PC-3 (cell line): Measurements from ENCODE around the gene RAB20. TPM values are rescaled to one million over a fixed set of nuclear protein-coding genes. Genes with fewer than 3 reads are reported as not detected.

Experiments
- ATAC-seq: fragments of 200-7000 bp; cut with Tn5 transposase; 2 replicates; pipeline ENCODE4 v1.9.1; 2020; ENCODE audit warnings: mild to moderate bottlenecking, moderate library complexity
- BruUV-seq: library from RNA; stranded (reverse); fragments of 400-500 nt; replicated peaks from 2 replicates; lab custom pipeline; 2021; lab: Mats Ljungman, UMichigan
- CTCF ChIA-PET: fragments of 300-600 bp; sonication (Branson Sonifier 250); formaldehyde crosslinking; loops from one replicate; lab custom pipeline; 2022; ENCODE audit warnings: antibody characterized with exemption; lab: Charles Lee
- POLR2A ChIA-PET: fragments of 300-600 bp; sonication (Branson Sonifier 250); formaldehyde crosslinking; loops from one replicate; lab custom pipeline; 2022; ENCODE audit warnings: antibody characterized with exemption; ENCODE audit not compliant: unreplicated experiment; lab: Charles Lee
- DNase-seq: peaks from one replicate; pipeline ENCODE4 v3.0.0-alpha.2; 2015
- H2AFZ ChIP-seq: fragments of 300-600 bp; sonication (generic); 2 replicates; pipeline ENCODE4 v1.6.0; 2016; ENCODE audit warnings: antibody characterized with exemption, low read length
- H3F3A ChIP-seq: fragments of 300-600 bp; sonication (generic); one replicate; pipeline ENCODE4 v1.6.0; 2017; ENCODE audit warnings: antibody characterized with exemption, low read length, control low read depth, mild to moderate bottlenecking; ENCODE audit not compliant: unreplicated experiment
- H3K27ac ChIP-seq: fragments of 300-600 bp; sonication (generic); 2 replicates; pipeline ENCODE4 v1.5.1; 2016; ENCODE audit warnings: mild to moderate bottlenecking, low read length
- H3K27me3 ChIP-seq: fragments of 300-600 bp; sonication (generic); 2 replicates; pipeline ENCODE4 v1.6.1; 2016; ENCODE audit warnings: low read length, mixed read lengths
- H3K36me3 ChIP-seq: fragments of 300-600 bp; sonication (generic); 2 replicates; pipeline ENCODE4 v1.6.1; 2016; ENCODE audit warnings: low read depth, mixed run types, low read length, mixed read lengths
- H3K4me1 ChIP-seq: fragments of 300-600 bp; sonication (generic); 2 replicates; pipeline ENCODE4 v1.5.1; 2016; ENCODE audit warnings: low read length; ENCODE audit not compliant: insufficient read depth
- H3K4me2 ChIP-seq: fragments of 300-600 bp; sonication (generic); 2 replicates; pipeline ENCODE4 v1.6.0; 2016; ENCODE audit warnings: low read length
- H3K4me3 ChIP-seq: fragments of 300-600 bp; sonication (generic); 2 replicates; pipeline ENCODE4 v1.5.1; 2016; ENCODE audit warnings: mild to moderate bottlenecking, low read length, mixed read lengths
- H3K79me2 ChIP-seq: fragments of 300-600 bp; sonication (generic); 2 replicates; pipeline ENCODE4 v1.6.1; 2017; ENCODE audit warnings: low read length, mixed read lengths
- H3K9ac ChIP-seq: fragments of 300-600 bp; sonication (generic); 2 replicates; pipeline ENCODE4 v1.6.0; 2016; ENCODE audit warnings: mild to moderate bottlenecking, low read length
- H3K9me2 ChIP-seq: fragments of 300-600 bp; sonication (generic); replicated peaks from 2 replicates; pipeline ENCODE4 v1.6.1; 2016; ENCODE audit warnings: mixed run types, low read length, mixed read lengths
- H3K9me3 ChIP-seq: fragments of 300-600 bp; sonication (generic); 2 replicates; pipeline ENCODE4 v1.6.1; 2016; ENCODE audit warnings: low read length, mixed read lengths
- H4K20me1 ChIP-seq: fragments of 300-600 bp; sonication (generic); 2 replicates; pipeline ENCODE4 v1.6.1; 2016; ENCODE audit warnings: low read length, mixed read lengths
- CTCF ChIP-seq: fragments of 300-600 bp; sonication (generic); conservative IDR thresholded peaks from 2 replicates; pipeline ENCODE4 v1.5.1; 2017; ENCODE audit warnings: antibody characterized with exemption, low read depth, mild to moderate bottlenecking, low read length
- EZH2 ChIP-seq: fragments of 300-600 bp; sonication (generic); IDR thresholded peaks from one replicate; pipeline ENCODE4 v1.6.1; 2017; ENCODE audit warnings: antibody characterized with exemption, mild to moderate bottlenecking, low read length; ENCODE audit not compliant: unreplicated experiment
- EZH2phosphoT487 ChIP-seq: fragments of 300-600 bp; sonication (generic); IDR thresholded peaks from 2 replicates; pipeline ENCODE4 v1.6.1; 2018; ENCODE audit warnings: mild to moderate bottlenecking, antibody characterized with exemption, low read length, borderline replicate concordance
- intact Hi-C: fragments of 100-400 bp; cut with micrococcal nuclease; formaldehyde crosslinking; loops from 2 replicates; pipeline ENCODE4 v1.9.0; 2023
- total RNA-seq: library from RNA; depleted of rRNA; stranded (reverse); fragments of >200 nt; gene quantifications from 2 replicates; pipeline ENCODE4 v1.2.3, GENCODE V29; 2014

The RAB20 gene
- total RNA-seq, 1 experiment from 2014 or later: 22.9 TPM

GRCh38 chr13:110497003-110497402, 64.5 kb downstream of the RAB20 start:
- ChIA-PET POLR2A (no interaction called here), CTCF (no interaction called here)
- Histone ChIP-seq H4K20me1 (no peaks in the 10 kb centered on the region), H3K27ac (no peak overlapping the region), H3K27me3 (no peaks in the 10 kb centered on the region), H3K4me2 (no peak overlapping the region), H3K4me1 (peaks cover 24% of the 10 kb centered on the region), H3K9ac (no peak overlapping the region), H3K9me2 (no peaks in the 10 kb centered on the region), H3K36me3 (peaks cover 20% of the 10 kb centered on the region), H3K9me3 (no peaks in the 10 kb centered on the region), H3K4me3 (no peak overlapping the region), H3F3A (peaks cover 15% of the 10 kb centered on the region), H3K79me2 (no peaks in the 10 kb centered on the region), H2AFZ (no peak overlapping the region)
- no TSS peak for BruUV-seq
- ATAC-seq (no peak), DNase-seq (no peak)
- TF ChIP-seq EZH2phosphoT487 (no peak), CTCF (no peak), EZH2 (no peak)
- intact Hi-C loops: no loop called here

- ChIA-PET POLR2A (no interaction called here), CTCF (no interaction called here)
- intact Hi-C loops: no loop called here
- H3K27ac ChIP-seq: no peak overlapping the region
- no TSS peak for BruUV-seq
- peaks cover 20% of the 10 kb centered on the region for H3K36me3 ChIP-seq
- TF ChIP-seq EZH2phosphoT487: no peak
- TF ChIP-seq CTCF: no peak
- TF ChIP-seq EZH2: no peak
- no peaks in the 10 kb centered on the region for H3K79me2 ChIP-seq
- H3K4me3 ChIP-seq: no peak overlapping the region
- H3K27me3 ChIP-seq: no peaks in the 10 kb centered on the region
- H2AFZ ChIP-seq: no peak overlapping the region
- H3F3A ChIP-seq: peaks cover 15% of the 10 kb centered on the region
- ATAC-seq: no peak
- no peak overlapping the region for H3K4me2 ChIP-seq
- no peaks in the 10 kb centered on the region for H3K9me3 ChIP-seq
- no peaks in the 10 kb centered on the region for H4K20me1 ChIP-seq
- H3K9me2 ChIP-seq: no peaks in the 10 kb centered on the region
- DNase-seq: no peak
- no peak overlapping the region for H3K9ac ChIP-seq
- H3K4me1 ChIP-seq: peaks cover 24% of the 10 kb centered on the region
Measured at GRCh38 chr13:110496281-110496680, 65.2 kb downstream of the RAB20 start.

- H3K4me1 ChIP-seq: peaks cover 24% of the 10 kb centered on the region
- intact Hi-C loops: no loop called here
- no peaks in the 10 kb centered on the region for H4K20me1 ChIP-seq
Measured at GRCh38 chr13:110495881-110496280, 65.6 kb downstream of the RAB20 start.

More at GRCh38 chr13:110495881-110496280, 65.6 kb downstream of the RAB20 start:
- DNase-seq (no peak), ATAC-seq (no peak)
- no TSS peak for BruUV-seq
- no peaks in the 10 kb centered on the region for H3K9me2 ChIP-seq
- peaks cover 15% of the 10 kb centered on the region for H3F3A ChIP-seq
- POLR2A ChIA-PET: no interaction called here
- no peak overlapping the region for H3K27ac ChIP-seq
- H3K9ac ChIP-seq: no peak overlapping the region
- H3K4me2 ChIP-seq: no peak overlapping the region
- H3K27me3 ChIP-seq: no peaks in the 10 kb centered on the region
- CTCF ChIA-PET: no interaction called here
- no peaks in the 10 kb centered on the region for H3K9me3 ChIP-seq
- H3K4me3 ChIP-seq: no peak overlapping the region
- H3K36me3 ChIP-seq: peaks cover 20% of the 10 kb centered on the region
- no peaks in the 10 kb centered on the region for H3K79me2 ChIP-seq
- no peak overlapping the region for H2AFZ ChIP-seq
- TF ChIP-seq EZH2 (no peak), CTCF (no peak), EZH2phosphoT487 (no peak)
